GM19351 (cell line): ENCODE data around the gene DPYSL4.

ENCODE experiments used
- ATAC-seq: cut with Tn5 transposase; IDR thresholded peaks from one replicate; pipeline ENCODE4 v1.9.1; 2021; ENCODE audit warnings: mild to moderate bottlenecking, moderate library complexity; ENCODE audit not compliant: unreplicated experiment

DPYSL4 gene

GRCh38 chr10:132176623-132177500, 9.9 kb upstream of the DPYSL4 start:
- no peak for ATAC-seq

GRCh38 chr10:132178046-132178445, 8.7 kb upstream of the DPYSL4 start:
- no peak for ATAC-seq

GRCh38 chr10:132178672-132179545, 7.8 kb upstream of the DPYSL4 start:
- ATAC-seq, result no peak

- ATAC-seq, result no peak
Measured at GRCh38 chr10:132179551-132180392, 7.0 kb upstream of the DPYSL4 start.

DNA sequence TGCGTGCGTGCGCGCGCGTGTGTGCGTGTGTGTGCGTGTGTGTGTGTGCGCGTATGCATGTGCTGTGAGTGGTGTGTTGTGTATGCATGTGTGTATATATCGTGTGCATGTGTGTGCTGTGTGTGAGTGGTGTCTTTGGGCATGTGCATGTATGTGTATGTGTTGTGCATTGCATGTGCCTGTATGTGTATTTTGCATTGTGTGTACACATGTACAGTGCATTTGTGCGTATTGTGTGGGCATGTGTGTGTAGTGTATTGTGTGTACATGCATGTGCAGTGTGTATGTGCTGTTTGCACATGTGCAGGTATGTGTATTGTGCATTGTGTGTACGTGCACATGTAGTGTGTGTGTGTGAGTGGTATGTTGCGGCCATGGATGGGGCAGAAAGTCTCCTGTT, 6.0 kb upstream of the DPYSL4 start:
- no peak for ATAC-seq

GRCh38 chr10:132181691-132182425, 4.9 kb upstream of the DPYSL4 start:
- ATAC-seq, result no peak

- ATAC-seq, result no peak
Measured at GRCh38 chr10:132182591-132182990, 4.2 kb upstream of the DPYSL4 start.

- ATAC-seq, result no peak
Measured at GRCh38 chr10:132183046-132183445, 3.7 kb upstream of the DPYSL4 start.

- no peak for ATAC-seq
Measured at GRCh38 chr10:132184816-132185593, 1.7 kb upstream of the DPYSL4 start.

GRCh38 chr10:132185601-132186487, 904 bp upstream of the DPYSL4 start:
- no peak for ATAC-seq

- ATAC-seq, result no peak
Measured at GRCh38 chr10:132187430-132188138, 836 bp downstream of the DPYSL4 start.

GRCh38 chr10:132188331-132188730, 1.6 kb downstream of the DPYSL4 start:
- no peak for ATAC-seq

GRCh38 chr10:132189016-132189415, 2.3 kb downstream of the DPYSL4 start:
- no peak for ATAC-seq

GRCh38 chr10:132189810-132190422, 3.2 kb downstream of the DPYSL4 start:
- no peak for ATAC-seq

DNA sequence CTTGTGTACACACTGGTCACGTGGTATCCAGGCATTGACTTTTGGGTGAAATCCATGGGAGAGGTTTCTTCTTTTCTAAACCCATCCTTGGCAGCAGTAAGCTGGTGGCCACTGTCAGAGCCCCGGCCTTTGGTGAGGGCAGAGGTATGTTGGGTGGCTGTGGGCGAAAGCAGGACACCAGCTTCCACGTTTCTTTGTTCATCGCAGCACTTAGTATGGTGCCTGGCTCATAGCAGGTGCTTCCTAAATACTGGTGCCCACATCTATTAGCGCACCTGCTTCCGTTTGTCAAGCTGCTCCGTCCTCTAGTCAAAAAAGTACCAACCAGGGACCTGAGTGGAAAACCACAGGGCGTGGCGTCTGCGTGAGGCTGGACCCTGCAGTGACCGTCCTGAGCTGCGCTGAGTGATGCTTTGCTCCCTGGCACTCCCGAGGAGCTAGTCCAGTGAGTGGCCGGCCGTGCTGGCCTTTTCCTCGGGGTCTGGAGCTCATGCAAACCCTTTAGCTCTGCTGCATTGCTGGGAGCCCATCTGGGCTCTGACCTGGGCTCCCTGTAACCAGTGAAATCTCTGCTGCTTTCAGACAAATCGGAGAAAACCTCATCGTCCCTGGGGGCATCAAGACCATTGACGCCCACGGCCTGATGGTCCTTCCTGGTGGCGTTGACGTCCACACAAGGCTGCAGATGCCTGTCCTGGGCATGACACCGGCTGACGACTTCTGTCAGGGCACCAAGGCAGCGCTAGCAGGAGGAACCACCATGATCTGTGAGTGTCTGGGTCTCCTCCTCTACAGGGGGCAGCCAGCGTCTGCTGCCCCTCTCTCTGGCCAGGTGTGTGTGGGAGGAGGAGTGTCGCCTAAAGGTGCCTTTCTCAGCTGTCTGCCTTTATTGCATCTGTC, 5.6 kb downstream of the DPYSL4 start:
- ATAC-seq, result no peak

DNA sequence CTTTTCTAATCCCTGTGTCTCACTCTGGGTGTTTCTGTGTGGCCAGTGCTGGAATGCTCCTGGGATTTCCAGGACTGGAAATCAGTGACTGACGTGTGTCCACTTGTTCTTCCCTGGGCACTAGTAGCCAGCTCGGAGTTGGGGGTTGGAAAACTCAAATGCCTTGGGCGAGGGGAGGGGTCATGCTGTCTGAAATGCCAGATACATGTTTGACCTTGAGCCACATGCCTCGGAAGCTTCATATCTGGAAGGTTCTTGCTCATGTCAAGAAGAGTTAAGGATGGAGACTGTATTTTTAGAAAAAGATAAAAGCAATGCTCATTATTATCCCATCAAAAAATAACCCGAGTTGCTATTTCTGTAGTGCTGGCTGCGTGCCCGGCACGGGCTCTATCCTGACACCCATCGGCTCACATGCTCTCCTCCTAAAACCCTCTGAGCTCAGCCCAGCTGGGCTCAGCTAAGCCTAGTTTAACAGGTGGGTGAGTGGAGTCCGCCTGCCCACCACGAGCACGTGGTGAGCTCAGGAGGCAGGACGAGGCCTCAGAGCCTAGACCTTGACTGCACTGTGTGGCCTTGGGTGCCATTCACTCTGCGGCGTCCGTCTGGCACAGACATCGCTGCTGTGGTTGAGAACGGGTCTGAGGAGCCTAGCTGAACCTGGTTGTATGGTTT, 6.4 kb downstream of the DPYSL4 start:
- ATAC-seq, result no peak
